Activated T-cell treated with anti-CD3 and anti-CD28 coated beads for 4 hours (primary cell): ENCODE results near the gene STAM.

Experiments used
- DNase-seq: peaks from one replicate; pipeline ENCODE4 v3.0.0-alpha.2; 2020

The STAM gene

DNA sequence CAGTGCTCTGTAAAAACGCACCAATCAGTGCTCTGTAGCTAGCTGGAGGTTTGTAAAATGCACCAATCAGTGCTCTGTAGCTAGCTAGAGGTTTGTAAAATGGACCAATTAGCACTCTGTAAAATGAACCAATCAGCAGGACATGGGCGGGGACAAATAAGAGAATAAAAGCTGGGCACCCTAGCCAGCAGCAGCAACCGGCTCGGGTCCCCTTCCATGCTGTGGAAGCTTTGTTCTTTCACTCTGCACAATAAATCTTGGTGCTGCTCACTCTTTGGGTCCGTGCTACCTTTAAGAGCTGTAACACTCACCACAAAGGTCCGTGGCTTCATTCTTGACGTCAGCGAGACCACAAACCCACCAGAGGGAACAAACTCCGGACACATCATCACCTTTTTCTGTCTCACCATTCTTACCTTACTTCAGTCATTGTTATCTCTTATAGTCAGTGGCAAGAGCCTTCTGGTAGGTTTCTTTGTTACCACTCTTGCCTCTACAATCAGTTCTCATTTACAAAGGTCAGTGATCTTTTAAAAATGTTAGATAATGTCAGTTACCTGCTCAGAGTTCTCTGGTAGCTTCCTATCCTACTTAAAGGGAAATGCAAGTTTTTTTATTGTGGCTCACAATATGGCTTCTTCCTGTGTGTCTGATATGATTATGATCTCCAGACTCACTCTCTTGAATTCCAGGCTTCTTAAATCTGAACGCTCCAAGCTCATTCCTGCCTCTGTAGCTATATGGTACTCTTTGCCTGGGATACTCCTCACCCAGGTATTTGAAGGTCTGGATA, 4.5 kb downstream of the STAM start:
- DNase-seq: peak; percentile 18

DNA sequence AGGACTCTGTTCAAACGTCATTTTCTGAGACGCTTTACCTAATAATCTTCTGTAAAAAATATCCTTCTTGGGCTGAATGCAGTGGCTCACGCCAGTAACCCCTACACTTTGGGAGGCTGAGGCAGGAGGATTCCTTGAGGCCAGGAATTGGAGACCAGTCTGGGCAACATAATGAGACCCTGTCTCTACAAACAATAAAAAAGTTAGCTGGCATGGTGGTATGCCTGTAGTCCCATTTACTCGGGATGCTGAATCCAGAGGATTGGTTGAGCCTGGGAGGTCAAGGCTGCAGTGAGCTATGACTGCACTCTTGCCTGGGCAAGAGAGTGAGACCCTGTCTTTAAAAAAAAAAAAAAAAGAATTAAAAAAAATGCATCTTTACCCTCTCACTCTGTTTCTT, 5.1 kb downstream of the STAM start:
- DNase-seq: no peak

GRCh38 chr10:17649836-17650235, 5.9 kb downstream of the STAM start:
- DNase-seq: no peak

DNA sequence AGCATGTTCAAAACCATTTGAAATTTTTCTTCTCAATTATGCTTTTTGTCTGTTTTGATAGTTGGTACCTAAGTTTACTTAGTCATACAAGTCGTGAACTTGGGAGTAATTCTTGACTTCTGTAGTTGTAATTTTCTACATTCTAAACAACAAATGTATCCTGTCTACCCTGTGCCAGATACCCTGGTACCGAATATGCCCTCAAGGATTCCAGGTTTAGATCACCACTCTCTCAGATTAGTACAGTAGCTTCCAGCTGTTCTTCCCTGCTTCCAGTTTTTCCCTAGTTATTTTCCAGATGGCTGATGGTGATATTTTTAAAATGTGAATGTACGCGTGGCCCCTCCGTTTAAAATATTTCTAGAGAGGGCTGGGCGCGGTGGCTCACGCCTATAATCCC, 6.5 kb downstream of the STAM start:
- no peak for DNase-seq

DNA sequence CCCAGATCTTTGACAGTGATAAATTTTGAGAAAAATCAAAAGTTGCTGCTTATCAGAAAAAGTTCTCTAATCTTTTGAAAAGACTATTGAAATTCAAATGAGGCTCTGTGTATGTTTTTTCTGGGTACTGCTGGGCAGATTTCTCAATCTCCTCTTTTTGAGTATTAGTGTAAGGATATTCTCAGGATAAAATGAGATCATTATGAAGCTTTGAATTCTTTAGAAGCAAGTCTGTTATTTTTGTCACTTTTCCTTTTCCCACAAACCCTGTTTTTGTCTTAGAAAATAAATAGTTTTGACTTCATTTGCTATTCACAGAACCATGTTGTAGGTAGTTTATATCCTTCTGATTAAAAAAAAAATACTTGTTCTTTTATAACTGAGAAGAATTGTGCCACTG, 7.9 kb downstream of the STAM start:
- DNase-seq: no peak

- no peak for DNase-seq
Observed at GRCh38 chr10:17652585-17652984, 8.6 kb downstream of the STAM start.

GRCh38 chr10:17655009-17655408, 11.1 kb downstream of the STAM start:
- DNase-seq: no peak

DNA sequence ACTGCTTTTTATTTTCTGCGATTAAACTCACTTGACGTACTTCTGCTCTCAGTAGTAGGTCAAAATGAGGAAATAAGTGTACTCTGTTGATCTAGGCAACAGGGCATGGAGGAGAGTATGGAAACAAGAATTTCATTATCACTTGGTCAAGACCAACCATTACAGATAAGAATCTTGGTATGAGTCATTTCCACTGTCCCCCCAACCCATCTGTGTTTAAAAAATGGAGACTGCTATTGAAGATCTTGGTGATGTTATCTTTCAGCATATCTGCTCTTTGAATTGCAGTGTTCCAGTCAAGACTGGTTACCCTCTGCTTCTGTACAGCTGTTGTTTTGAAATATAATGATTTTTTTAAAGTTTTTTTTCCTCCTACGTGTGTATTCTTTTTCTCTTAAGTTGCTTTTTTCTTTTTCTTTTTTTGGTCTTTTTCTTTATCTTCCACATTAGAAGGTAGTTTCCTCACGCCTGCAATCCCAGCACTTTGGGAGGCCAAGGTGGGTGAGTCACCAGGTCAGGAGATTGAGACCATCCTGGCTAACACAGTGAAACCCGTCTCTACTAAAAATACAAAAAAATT, 11.7 kb downstream of the STAM start:
- no peak for DNase-seq

DNA sequence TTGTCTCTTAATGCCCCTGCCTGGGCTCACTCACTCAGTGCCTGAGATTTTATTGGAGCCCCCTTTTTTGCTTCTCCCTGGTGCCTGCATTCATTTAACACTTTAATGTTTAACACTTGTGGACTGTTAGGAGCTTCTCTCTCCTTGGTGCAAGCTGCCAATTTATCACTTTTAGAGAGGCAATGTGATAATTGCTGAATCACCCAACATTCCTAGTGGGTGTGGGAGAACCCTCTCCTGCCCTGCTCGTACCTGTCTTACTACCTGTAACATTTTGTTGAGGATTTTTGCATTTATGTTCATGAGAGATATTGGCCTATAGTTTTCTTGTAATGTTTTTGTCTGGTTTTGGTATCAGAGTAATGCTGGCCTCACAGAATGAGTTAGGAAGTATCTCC, 13.2 kb downstream of the STAM start:
- no peak for DNase-seq

GRCh38 chr10:17659365-17659764, 15.4 kb downstream of the STAM start:
- no peak for DNase-seq

- DNase-seq: no peak
Observed at GRCh38 chr10:17660921-17661320, 17.0 kb downstream of the STAM start.

- DNase-seq: no peak
Observed at GRCh38 chr10:17661510-17661909, 17.6 kb downstream of the STAM start.

DNA sequence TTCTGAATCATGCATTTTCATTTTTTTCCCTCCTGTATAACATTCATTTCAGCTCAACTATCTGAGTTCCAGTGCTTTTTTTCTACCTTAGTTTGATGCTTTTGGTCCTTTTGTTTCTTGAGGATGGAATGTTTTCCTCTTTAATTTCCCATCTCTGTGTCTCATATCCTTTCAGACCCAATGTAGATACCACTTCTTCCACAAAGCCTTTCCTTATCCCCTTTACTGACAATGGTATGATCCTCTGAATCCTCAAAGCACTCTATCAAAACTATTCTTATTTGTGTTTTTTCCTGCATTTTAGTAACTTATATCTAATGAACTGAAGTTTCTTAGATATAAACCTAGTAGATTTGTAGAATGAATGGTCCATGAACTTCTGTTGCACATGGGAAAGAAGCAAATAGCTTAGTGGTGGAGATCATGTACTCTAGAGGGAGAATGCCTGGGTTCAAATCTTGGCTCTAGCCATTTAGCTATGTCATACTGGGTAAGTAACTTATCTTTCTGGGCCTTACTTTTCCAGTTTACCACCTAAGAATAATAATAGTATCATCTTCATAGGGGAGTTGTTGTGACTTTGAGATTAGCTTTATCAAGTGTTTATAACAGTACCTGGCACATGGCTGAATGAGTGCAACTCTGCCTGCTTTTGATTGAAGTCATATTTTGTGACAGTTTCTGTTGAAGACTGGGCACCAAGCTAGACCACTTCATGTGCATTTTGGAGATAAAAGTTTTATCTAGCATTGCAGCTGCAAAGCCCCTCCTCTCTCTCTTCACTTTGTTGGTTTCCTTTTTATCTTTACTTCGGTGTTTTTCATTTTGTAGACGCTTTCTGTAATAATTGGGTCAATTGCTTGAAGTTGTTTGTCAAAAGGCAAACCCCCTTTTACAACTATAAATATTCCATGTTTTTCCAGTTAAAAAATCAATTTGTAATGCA, 18.5 kb downstream of the STAM start:
- DNase-seq: no peak

- DNase-seq: no peak
Observed at GRCh38 chr10:17663450-17663849, 19.5 kb downstream of the STAM start.

DNA sequence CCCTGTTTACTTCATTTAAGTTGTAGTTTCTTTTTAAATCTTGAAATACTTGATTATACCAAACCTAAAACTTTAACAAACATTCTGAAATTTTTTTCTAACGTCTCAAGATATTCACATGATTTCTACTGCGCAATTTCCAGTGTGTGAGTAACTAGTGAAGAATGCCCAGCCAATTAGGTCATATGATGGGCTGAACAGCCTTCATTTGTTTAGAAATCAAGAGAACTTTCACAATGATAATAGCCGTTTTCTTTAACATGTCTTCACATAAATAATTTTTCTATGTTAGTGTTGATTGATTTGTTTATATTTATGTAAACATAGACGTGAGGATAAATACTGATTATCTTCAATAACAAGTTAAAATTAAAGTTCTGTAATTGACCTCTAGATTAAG, 21.8 kb downstream of the STAM start:
- DNase-seq: no peak

GRCh38 chr10:17668435-17669184, 24.7 kb downstream of the STAM start:
- no peak for DNase-seq

DNA sequence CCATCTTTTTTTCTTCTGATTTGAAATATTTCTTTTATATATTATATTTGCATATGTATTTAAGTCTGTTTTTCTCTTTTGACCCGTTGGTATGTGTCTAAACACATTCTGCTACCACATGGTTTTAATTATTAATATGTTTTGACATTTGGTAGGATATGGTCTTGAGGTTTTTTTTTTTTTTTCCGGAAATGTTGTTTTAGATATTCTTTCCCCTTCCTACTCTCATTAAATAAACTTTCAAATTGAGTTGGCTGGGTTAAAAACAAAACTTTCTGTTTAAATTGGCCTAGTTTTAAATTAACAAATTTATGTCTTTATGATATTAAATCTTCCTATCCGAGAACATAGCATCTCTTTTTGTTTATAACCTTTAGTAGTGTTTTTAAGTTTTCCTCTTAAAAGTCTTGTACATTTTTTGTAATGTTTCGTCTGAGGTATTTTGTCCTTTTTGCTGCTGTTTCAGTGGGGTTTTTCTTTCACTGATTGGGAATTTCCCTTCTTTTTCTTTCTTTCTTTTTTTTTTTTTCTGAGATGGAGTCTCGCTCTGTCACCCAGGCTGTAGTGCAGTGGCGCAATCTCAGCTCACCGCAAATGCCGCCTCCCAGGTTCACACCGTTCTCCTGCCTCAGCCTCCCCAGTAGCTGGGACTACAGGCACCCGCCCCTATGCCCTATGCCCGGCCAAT, 25.4 kb downstream of the STAM start:
- no peak for DNase-seq

DNA sequence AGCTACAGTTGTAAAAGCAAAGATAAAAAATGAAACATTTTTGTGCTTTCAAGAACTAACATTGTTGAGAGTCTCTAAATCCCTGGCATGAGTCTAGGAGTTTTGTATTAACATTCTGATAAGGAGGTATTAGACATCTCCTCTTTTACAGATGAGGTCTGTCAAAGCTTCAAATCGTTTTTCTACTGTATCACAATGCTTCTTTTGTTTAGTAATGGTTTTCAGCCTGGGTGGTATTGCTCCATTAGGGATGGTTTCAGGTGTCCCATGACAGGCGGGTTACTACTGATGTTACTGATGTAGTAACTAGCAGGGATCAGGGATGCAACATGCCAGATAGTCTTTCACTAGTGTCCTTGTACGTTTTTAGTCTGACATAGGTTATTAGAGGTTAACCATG, 27.4 kb downstream of the STAM start:
- no peak for DNase-seq

GRCh38 chr10:17673471-17674061, 29.6 kb downstream of the STAM start:
- DNase-seq: no peak

GRCh38 chr10:17674566-17674965, 30.6 kb downstream of the STAM start:
- no peak for DNase-seq

GRCh38 chr10:17675638-17676037, 31.7 kb downstream of the STAM start:
- DNase-seq: no peak

- DNase-seq: no peak
Observed at GRCh38 chr10:17676919-17677318, 33.0 kb downstream of the STAM start.
